NCI-H526 treated with DMSO at 0.1 percent for 48 hours (cell line): ENCODE measurements around the gene HPD.
A peak's percentile ranks its signal among the peaks of the same experiment; 100 is the strongest.
"Not testable (repeated sequence)": the region's sequence is repeated elsewhere in the genome, so short reads cannot be mapped to it uniquely, and the experiment has no call there.

Experiments used
- DNase-seq: peaks from one replicate; lab custom pipeline; 2025; lab: John Stamatoyannopoulos, UW

HPD gene

GRCh38 chr12:121858662-121859572 is at the start of gene HPD:
TSS of gene HPD (minus strand) at chr12:121858859. CDS start at chr12:121858823, 36 bp downstream.
- no peak for DNase-seq

- DNase-seq: no peak
These were observed 47.1 kb upstream of the HPD start for GRCh38 chr12:121905746-121906145.

- no peak for DNase-seq
These were observed 44.5 kb upstream of the HPD start for GRCh38 chr12:121903202-121903601.

- DNase-seq: no peak
These were observed 40.9 kb upstream of the HPD start for GRCh38 chr12:121899590-121899989.

DNA sequence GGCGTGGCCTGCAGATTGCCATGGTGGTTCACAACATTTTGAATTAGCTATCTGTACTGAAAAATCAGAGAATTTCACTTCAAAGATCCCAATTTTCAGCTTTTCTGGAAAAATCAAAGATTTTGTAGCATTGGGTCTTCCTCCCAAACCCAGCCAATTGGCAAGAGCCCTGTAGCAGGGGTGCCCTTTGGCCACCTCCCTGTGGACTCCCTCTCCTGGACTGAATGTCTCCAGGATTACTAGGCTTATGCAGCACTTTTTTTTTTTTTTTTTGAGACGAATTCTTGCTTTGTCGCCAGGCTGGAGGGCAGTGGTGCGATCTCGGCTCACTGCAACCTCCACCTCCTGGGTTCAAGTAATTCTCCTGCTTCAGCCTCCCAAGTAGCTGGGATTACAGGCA is 39.6 kb upstream of the HPD start:
- DNase-seq: no peak

GRCh38 chr12:121894633-121895032 is 36.0 kb upstream of the HPD start:
- peak; percentile 4 for DNase-seq

DNA sequence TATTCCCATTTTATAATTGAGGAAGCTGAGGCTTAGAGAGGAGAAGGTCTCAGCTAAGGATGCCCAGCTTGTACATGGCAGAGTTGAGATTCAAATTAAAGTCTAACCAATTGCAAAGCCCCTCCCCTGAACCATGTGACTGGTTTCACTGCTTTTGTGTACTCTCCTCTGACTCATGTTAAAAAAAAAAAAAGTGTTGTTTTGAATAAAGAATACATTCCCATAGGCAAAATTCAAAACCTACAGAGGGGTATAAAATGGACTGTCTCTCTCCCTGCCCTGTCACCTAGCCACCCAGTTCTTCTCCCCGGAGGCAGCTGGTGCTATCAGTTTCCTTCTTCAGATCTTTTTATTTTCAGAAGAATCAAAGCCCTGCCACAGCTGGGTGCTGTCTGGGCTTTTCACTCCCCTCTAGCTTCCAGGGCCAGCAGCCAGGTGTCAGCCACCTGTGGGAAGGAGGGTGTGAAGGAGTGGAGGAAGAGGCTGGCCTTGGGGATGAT is 35.4 kb upstream of the HPD start:
- peak; percentile 47 for DNase-seq

DNA sequence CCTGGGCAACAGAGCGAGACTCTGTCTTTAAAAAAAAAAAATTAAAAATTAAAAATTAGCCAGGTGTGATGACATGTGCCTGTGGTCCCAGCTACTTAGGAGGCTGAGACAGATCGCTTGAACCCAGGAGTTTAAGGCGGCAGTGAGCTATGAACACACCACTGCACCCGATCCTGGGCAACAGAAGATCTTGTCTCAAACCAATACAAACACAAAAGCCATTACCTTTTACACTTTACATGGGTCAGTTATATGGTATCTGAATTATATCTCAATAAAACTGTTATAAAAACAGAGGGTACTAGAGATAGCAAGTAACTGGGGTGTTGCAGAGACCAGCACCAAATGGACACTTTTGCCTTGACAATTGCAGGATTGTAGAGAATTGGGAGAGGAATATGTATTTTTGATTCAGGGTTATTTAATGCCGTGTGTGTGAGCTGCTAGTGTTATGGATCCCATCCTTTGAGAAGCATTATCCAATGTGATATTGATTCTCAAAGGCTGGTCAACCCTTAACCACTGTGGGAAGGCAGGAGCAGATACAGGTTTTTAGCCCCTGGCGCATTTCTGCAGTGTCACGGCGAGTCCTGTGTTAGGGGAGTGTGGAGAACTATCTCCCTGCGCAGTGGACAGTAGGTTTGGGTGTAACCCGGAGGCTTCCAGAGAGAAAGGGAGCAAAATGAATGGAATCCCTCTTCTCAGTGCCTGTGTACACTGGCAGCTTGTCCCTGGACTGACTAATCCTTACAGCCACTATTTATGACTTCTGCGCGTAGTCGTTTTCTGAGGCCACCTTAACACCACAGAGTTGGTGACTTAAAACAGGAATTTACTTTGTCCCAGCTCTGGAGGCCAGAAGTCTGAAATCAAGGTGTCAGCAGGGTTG is 34.3 kb upstream of the HPD start:
- DNase-seq: no peak

GRCh38 chr12:121889661-121890060 is 31.0 kb upstream of the HPD start:
- not testable (repeated sequence) for DNase-seq

GRCh38 chr12:121889274-121889624 is 30.6 kb upstream of the HPD start:
- no peak for DNase-seq

- peak; percentile 85 for DNase-seq
These were observed 30.0 kb upstream of the HPD start, which contains the start of gene PSMD9 for GRCh38 chr12:121888478-121889273. TSS of gene PSMD9 (plus strand) at chr12:121888790. CDS start at chr12:121888857, 67 bp downstream.

GRCh38 chr12:121888083-121888477 is 29.4 kb upstream of the HPD start:
- DNase-seq: no peak

- not testable (repeated sequence) for DNase-seq
These were observed 26.5 kb upstream of the HPD start for GRCh38 chr12:121885129-121885528.

- DNase-seq: no peak
These were observed 24.6 kb upstream of the HPD start for GRCh38 chr12:121883315-121883660.

- not testable (repeated sequence) for DNase-seq
These were observed 17.4 kb upstream of the HPD start for GRCh38 chr12:121876080-121876447.

- no peak for DNase-seq
These were observed 16.9 kb upstream of the HPD start for GRCh38 chr12:121875582-121875981.

- DNase-seq: no peak
These were observed 15.4 kb upstream of the HPD start for GRCh38 chr12:121874071-121874470.

- no peak for DNase-seq
These were observed 14.5 kb upstream of the HPD start for GRCh38 chr12:121873216-121873569.

DNA sequence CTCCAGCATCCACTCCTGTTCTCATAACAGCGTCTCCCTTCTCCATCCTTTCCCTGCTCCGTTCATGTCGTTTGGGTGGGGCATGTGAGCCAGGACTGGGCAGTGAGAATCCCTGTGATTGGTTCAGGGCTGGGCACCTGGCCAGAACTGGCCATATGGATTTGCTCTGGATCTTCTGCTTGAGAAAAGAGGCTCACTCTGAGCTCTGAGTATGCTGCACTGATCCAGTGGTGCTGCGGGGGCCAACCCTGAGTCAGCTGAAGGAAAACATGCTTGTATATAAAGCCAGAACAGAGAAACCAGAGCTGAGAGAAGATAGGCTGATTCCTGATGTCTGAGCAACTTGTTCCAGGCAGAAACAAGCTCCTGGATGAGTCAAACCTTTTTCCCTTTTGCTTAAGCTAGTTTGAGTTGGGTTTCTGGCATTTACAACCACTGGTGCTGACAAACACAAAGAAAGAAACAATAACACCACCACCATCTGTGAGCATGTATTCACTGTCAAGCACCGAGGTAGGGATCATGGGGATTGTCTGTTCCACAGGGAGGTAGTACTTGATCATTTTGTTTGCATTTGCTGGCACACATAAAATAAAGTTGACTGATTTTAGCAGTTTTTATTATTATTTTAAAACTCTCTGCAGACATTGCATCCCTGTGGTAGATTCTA is 14.0 kb upstream of the HPD start:
- DNase-seq: no peak

DNA sequence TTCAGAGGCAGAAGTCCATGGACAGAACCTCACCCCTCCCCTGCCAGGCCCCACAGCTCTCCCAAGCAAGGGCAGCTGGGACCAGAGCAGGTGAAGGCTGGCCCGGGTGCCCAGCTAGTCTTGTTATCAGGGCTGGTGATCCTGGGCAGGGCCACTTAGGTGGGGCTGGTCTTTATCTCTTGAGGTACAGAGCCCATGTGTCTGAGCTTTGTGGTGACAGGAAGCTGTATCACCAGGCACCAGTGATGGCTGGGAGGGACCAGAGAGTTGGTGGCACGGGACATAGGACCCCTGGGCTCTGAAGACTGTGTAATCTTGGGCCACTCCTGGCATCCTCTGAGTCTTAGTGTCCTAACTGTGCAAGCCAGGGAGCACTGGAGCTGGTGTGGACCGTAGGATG is 12.8 kb upstream of the HPD start:
- DNase-seq: no peak

DNA sequence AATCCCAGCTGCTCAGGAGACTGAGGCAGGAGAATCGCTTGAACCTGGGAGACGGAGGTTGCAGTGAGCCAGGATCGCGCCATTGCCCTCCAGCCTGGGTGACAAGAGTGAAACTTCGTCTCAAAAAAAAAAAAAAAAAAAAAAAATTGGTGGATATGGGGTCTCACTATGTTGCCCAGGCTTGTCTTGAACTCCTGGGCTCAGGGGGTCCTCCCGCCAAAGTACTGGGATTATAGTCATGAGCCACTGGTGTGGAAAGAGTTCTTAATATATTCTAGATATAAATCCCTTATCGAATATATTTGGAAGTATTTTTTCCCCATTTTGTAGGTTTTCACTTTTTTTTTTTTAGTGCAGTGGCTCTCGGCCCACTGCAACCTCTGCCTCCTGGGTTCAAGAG is 10.6 kb upstream of the HPD start:
- DNase-seq: not testable (repeated sequence)
